ENCODE results near the gene IL12B. TPM values are rescaled to one million over a fixed set of nuclear protein-coding genes. Genes with fewer than 3 reads are reported as not detected.
"Not testable (repeated sequence)": the region's sequence is repeated elsewhere in the genome, so short reads cannot be mapped to it uniquely, and the experiment has no call there.

The IL12B gene
- total RNA-seq (not detected), polyA plus RNA-seq (ENCODE audit: insufficient read depth in 1 of 8, insufficient read length in 8 of 8, low replicate concordance in 1 of 8) (under 1 TPM in 2 of 8 donors, not detected in 6; 0.04 to 0.09 TPM)
- long read RNA-seq, donor 1, result 0 reads
- long read RNA-seq, donor 2, result 0 reads
- long read RNA-seq, donor 3, result 0 reads
- long read RNA-seq, donor 4, result 0 reads
- long read RNA-seq, donor 5, result 0 reads
- long read RNA-seq, donor 6, result 0 reads
- long read RNA-seq, donor 7, result 0 reads
- long read RNA-seq, donor 8, result 0 reads
- long read RNA-seq, donor 9, result 0 reads
- long read RNA-seq, donor 10, result 0 reads
- long read RNA-seq, donor 11, result 0 reads

- H3K36me3 ChIP-seq (ENCODE audit: control insufficient read depth, insufficient read depth, low read length), result no peaks in the 10 kb centered on the region
- no peaks in the 10 kb centered on the region for H3K9me3 ChIP-seq (replicated peaks; ENCODE audit: control insufficient read depth, low read depth, low read length)
- DNase-seq, result no peak
- no peak within 1 kb of the TSS for H3K27ac ChIP-seq (ENCODE audit: low read length)
- WGBS (ENCODE audit: insufficient coverage), result no CpG with 5 or more reads among the region's 4 CpGs
- peaks cover 16% of the 10 kb centered on the region for H3K27me3 ChIP-seq (ENCODE audit: control insufficient read depth, insufficient read depth, low read length)
- peaks cover 7% of the 10 kb centered on the region for H3K4me1 ChIP-seq (ENCODE audit: control insufficient read depth, insufficient read depth, low read length)
- peak within 1 kb of the TSS; percentile 41 for H3K4me3 ChIP-seq (ENCODE audit: low read length)
These were observed at the start of gene IL12B for GRCh38 chr5:159330131-159330800. IL12B (minus strand) TSS chr5:159330487; CDS start chr5:159326782, 3,705 bp downstream.

DNA sequence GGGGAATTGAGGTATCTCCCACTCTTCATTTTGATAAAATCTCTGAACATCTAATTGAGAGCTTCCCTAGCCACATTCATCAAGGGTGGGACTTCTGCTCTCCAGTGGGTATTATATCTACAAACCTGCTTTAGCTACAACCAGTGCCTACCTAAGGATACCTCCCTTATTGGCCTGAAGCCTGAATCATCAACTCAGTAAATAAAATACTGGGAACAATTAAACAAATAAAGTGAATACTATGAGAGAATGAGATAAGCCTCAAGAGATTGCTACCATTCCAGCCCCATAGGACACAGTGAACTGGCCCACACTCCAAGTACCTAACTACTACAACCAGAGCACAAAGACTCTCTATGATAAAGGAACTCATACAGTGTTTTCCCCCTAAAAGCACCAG lies 47.4 kb upstream of the IL12B start:
- Histone ChIP-seq H3K36me3 (ENCODE audit: control insufficient read depth, insufficient read depth, low read length) (no peaks in the 10 kb centered on the region), H3K9me3 (replicated peaks; ENCODE audit: control insufficient read depth, low read depth, low read length) (peaks cover 5% of the 10 kb centered on the region), H3K27ac (ENCODE audit: low read length) (no peak overlapping the region), H3K27me3 (ENCODE audit: control insufficient read depth, insufficient read depth, low read length) (peaks cover 3% of the 10 kb centered on the region), H3K4me1 (ENCODE audit: control insufficient read depth, insufficient read depth, low read length) (peaks cover 3% of the 10 kb centered on the region), H3K4me3 (ENCODE audit: low read length) (no peak overlapping the region)
- DNase-seq, result no peak

DNA sequence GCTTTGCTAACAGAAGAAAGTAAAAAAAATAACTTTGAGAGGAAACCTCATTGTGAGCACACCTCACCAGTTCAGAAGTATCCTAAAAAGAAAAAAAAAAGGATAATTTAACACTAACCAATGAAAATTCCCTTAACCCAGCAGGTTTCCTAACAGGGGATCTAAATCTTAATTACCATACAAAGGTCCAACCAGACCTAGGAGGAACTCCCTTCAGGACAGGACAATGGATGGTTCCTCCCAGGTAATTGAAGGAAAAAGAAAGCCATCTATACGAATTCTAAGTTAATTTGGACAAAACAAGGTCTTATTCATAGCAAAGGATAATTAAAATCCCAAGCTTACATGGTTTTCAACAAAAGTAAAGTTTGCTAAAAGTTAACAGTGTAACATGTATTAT lies 37.6 kb upstream of the IL12B start:
- not testable (repeated sequence) for H3K9me3 ChIP-seq (replicated peaks; ENCODE audit: control insufficient read depth, low read depth, low read length); H3K27ac ChIP-seq (ENCODE audit: low read length); DNase-seq; H3K4me1 ChIP-seq (ENCODE audit: control insufficient read depth, insufficient read depth, low read length); H3K4me3 ChIP-seq (ENCODE audit: low read length); H3K27me3 ChIP-seq (ENCODE audit: control insufficient read depth, insufficient read depth, low read length); H3K36me3 ChIP-seq (ENCODE audit: control insufficient read depth, insufficient read depth, low read length)
- WGBS (ENCODE audit: insufficient coverage), result no CpG with 5 or more reads among the region's 1 CpG

- not testable (repeated sequence) for H3K27ac ChIP-seq (ENCODE audit: low read length); H3K4me1 ChIP-seq (ENCODE audit: control insufficient read depth, insufficient read depth, low read length); DNase-seq; H3K4me3 ChIP-seq (ENCODE audit: low read length); H3K9me3 ChIP-seq (replicated peaks; ENCODE audit: control insufficient read depth, low read depth, low read length); H3K36me3 ChIP-seq (ENCODE audit: control insufficient read depth, insufficient read depth, low read length); H3K27me3 ChIP-seq (ENCODE audit: control insufficient read depth, insufficient read depth, low read length)
- 87% methylated on average over 4 of the region's 5 CpGs for WGBS (ENCODE audit: insufficient coverage)
These were observed 36.5 kb upstream of the IL12B start for GRCh38 chr5:159366776-159367175.

GRCh38 chr5:159362220-159362619 lies 31.9 kb upstream of the IL12B start:
- Histone ChIP-seq H3K9me3 (replicated peaks; ENCODE audit: control insufficient read depth, low read depth, low read length) (no peaks in the 10 kb centered on the region), H3K4me3 (ENCODE audit: low read length) (no peak overlapping the region), H3K36me3 (ENCODE audit: control insufficient read depth, insufficient read depth, low read length) (no peaks in the 10 kb centered on the region), H3K4me1 (ENCODE audit: control insufficient read depth, insufficient read depth, low read length) (no peaks in the 10 kb centered on the region), H3K27me3 (ENCODE audit: control insufficient read depth, insufficient read depth, low read length) (no peaks in the 10 kb centered on the region), H3K27ac (ENCODE audit: low read length) (no peak overlapping the region)
- peak; percentile 30 for DNase-seq

GRCh38 chr5:159359871-159360270 lies 29.6 kb upstream of the IL12B start:
- not testable (repeated sequence) for H3K4me1 ChIP-seq (ENCODE audit: control insufficient read depth, insufficient read depth, low read length); H3K27ac ChIP-seq (ENCODE audit: low read length); H3K4me3 ChIP-seq (ENCODE audit: low read length); H3K36me3 ChIP-seq (ENCODE audit: control insufficient read depth, insufficient read depth, low read length); H3K27me3 ChIP-seq (ENCODE audit: control insufficient read depth, insufficient read depth, low read length); DNase-seq; H3K9me3 ChIP-seq (replicated peaks; ENCODE audit: control insufficient read depth, low read depth, low read length)
- no CpG with 5 or more reads among the region's 7 CpGs for WGBS (ENCODE audit: insufficient coverage)

DNA sequence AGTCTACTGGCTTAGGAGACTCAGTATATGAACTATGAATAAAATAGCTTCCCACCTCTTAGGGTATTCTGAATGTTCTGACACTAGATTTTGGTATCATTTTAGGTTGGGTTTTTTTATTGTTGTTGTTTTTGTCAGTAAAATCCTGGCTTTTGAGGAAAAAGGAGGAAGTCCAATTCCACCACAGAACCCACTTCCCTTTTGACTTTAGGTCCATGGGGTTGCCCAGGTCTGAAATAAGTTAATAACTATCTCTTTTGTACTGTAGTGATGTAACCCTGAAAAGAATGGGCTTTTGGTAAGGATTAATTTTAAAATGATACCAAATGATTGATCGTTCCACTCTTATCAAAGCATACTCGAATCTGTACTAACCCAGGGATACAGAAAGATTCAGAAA lies 29.1 kb upstream of the IL12B start:
- no peak overlapping the region for H3K4me3 ChIP-seq (ENCODE audit: low read length)
- no peaks in the 10 kb centered on the region for H3K27me3 ChIP-seq (ENCODE audit: control insufficient read depth, insufficient read depth, low read length)
- no CpG with 5 or more reads among the region's 2 CpGs for WGBS (ENCODE audit: insufficient coverage)
- H3K4me1 ChIP-seq (ENCODE audit: control insufficient read depth, insufficient read depth, low read length), result no peaks in the 10 kb centered on the region
- no peaks in the 10 kb centered on the region for H3K36me3 ChIP-seq (ENCODE audit: control insufficient read depth, insufficient read depth, low read length)
- H3K9me3 ChIP-seq (replicated peaks; ENCODE audit: control insufficient read depth, low read depth, low read length), result no peaks in the 10 kb centered on the region
- H3K27ac ChIP-seq (ENCODE audit: low read length), result no peak overlapping the region
- peak; percentile 51 for DNase-seq

GRCh38 chr5:159353661-159354252 lies 23.5 kb upstream of the IL12B start:
- Histone ChIP-seq H3K4me3 (ENCODE audit: low read length) (no peak overlapping the region), H3K36me3 (ENCODE audit: control insufficient read depth, insufficient read depth, low read length) (no peaks in the 10 kb centered on the region), H3K27me3 (ENCODE audit: control insufficient read depth, insufficient read depth, low read length) (no peaks in the 10 kb centered on the region), H3K4me1 (ENCODE audit: control insufficient read depth, insufficient read depth, low read length) (no peaks in the 10 kb centered on the region), H3K27ac (ENCODE audit: low read length) (no peak overlapping the region), H3K9me3 (replicated peaks; ENCODE audit: control insufficient read depth, low read depth, low read length) (no peaks in the 10 kb centered on the region)
- 100% methylated on average over 1 of the region's 4 CpGs for WGBS (ENCODE audit: insufficient coverage)
- no peak for DNase-seq

DNA sequence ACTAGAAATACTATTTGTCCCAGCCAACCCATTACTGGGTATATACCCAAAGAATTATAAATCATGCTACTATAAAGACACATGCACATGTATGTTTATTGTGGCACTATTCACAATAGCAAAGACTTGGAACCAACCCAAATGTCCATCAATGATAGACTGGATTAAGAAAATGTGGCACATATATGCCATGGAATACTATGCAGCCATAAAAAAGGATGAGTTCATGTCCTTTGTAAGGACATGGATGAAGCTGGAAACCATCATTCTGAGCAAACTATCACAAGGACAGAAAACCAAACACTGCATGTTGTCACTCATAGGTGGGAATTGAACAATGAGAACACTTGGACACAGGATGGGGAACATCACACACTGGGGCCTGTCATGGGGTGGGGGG lies 20.4 kb upstream of the IL12B start:
- not testable (repeated sequence) for H3K4me1 ChIP-seq (ENCODE audit: control insufficient read depth, insufficient read depth, low read length); H3K27me3 ChIP-seq (ENCODE audit: control insufficient read depth, insufficient read depth, low read length); DNase-seq; H3K9me3 ChIP-seq (replicated peaks; ENCODE audit: control insufficient read depth, low read depth, low read length); H3K4me3 ChIP-seq (ENCODE audit: low read length); H3K36me3 ChIP-seq (ENCODE audit: control insufficient read depth, insufficient read depth, low read length); H3K27ac ChIP-seq (ENCODE audit: low read length)

DNA sequence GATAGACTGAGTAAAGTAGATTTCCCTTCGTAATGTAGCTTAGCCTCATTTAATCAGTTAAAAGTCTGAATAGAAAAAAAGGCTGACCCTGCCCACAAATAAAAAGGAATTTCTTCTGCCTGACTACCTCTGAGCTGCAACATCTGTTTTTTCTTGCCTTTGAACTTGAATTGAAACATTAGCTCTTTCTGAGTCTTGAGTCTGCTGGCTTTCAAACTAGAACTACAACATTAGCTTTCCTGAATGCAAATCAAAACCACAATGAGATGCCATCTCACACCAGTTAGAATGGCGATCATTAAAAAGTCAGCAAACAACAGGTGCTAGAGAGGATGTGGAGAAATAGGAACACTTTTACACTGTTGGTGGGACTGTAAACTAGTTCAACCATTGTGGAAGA lies 19.9 kb upstream of the IL12B start:
- H3K27me3 ChIP-seq (ENCODE audit: control insufficient read depth, insufficient read depth, low read length); H3K9me3 ChIP-seq (replicated peaks; ENCODE audit: control insufficient read depth, low read depth, low read length); DNase-seq; H3K4me3 ChIP-seq (ENCODE audit: low read length); H3K27ac ChIP-seq (ENCODE audit: low read length); H3K4me1 ChIP-seq (ENCODE audit: control insufficient read depth, insufficient read depth, low read length); H3K36me3 ChIP-seq (ENCODE audit: control insufficient read depth, insufficient read depth, low read length): not testable (repeated sequence)
- WGBS (ENCODE audit: insufficient coverage), result no CpG with 5 or more reads among the region's 2 CpGs
